Activated CD4-positive, alpha-beta T cell treated with anti-CD3 and anti-CD28 coated beads for 36 hours (primary cell): ENCODE measurements around the gene RASA2. TPM values are rescaled to one million over a fixed set of nuclear protein-coding genes. Genes with fewer than 3 reads are reported as not detected.
"Not testable (repeated sequence)": the region's sequence is repeated elsewhere in the genome, so short reads cannot be mapped to it uniquely, and the experiment has no call there.

Experiments
- ATAC-seq: fragments of 200-7000 bp; cut with Tn5 transposase; one replicate; pipeline ENCODE4 v1.10.0; 2021; ENCODE audit warnings: mild to moderate bottlenecking, moderate library complexity
- CTCF ChIA-PET: fragments of 350-600 bp; sonication (Branson Sonifier 250); formaldehyde crosslinking; loops from one replicate; lab custom pipeline; 2021; ENCODE audit warnings: antibody characterized with exemption; lab: Charles Lee
- POLR2A ChIA-PET: fragments of 350-600 bp; sonication (Branson Sonifier 250); formaldehyde crosslinking; loops from one replicate; lab custom pipeline; 2021; ENCODE audit warnings: antibody characterized with exemption, inconsistent platforms; lab: Charles Lee
- DNase-seq: peaks from one replicate; pipeline ENCODE4 v3.0.0-alpha.2; 2020
- H3K27ac Mint-ChIP-seq: one replicate; pipeline ENCODE4 v1.8.0; 2021; ENCODE audit warnings: mixed read lengths
- H3K27me3 Mint-ChIP-seq: one replicate; pipeline ENCODE4 v1.8.0; 2021; ENCODE audit warnings: mixed read lengths
- H3K36me3 Mint-ChIP-seq: one replicate; pipeline ENCODE4 v1.8.0; 2021; ENCODE audit warnings: low read depth, mixed read lengths
- H3K4me1 Mint-ChIP-seq: one replicate; pipeline ENCODE4 v1.8.0; 2021; ENCODE audit warnings: mixed read lengths
- H3K4me3 Mint-ChIP-seq: one replicate; pipeline ENCODE4 v1.8.0; 2021; ENCODE audit warnings: mild to moderate bottlenecking, moderate library complexity, mixed read lengths
- H3K9me3 Mint-ChIP-seq: one replicate; pipeline ENCODE4 v1.8.0; 2021; ENCODE audit warnings: low read depth, mixed read lengths
- intact Hi-C, 2 experiments: fragments of 100-400 bp; cut with DNase I in 1 of 2; cut with micrococcal nuclease in 1 of 2; formaldehyde crosslinking; loops; one replicate each; pipeline versions ENCODE4 v1.14.2 to v1.15.1; 2022 to 2024; cut with DNase I, micrococcal nuclease
- total RNA-seq, 2 experiments: library from RNA; stranded (reverse); gene quantifications; one replicate each; pipeline ENCODE4 v1.2.3, GENCODE V29; 2021

RASA2 gene
- total RNA-seq, 2 experiments from 2014 or later, result 30.8 to 32.0 TPM

DNA sequence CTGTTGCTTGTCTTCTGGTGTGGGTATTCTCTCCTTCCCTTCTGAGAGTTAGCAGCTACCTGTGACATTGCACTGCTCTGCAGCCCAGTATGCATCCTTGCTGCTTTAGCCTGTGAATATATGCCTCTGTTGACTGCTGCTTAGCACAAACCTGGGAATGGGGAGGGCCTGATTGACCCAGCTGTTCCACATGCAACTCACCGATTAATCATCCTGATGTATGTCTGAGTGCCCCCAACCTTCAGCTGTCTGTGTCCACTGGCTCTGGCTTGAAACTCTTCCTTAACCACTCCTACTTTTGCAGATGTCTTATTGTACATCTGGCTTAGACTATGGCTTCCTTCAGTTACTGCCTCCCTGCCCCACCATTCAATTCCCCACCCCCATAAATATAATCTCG, 119.1 kb downstream of the RASA2 start:
- Mint-ChIP-seq H3K4me3 (no peak overlapping the region), H3K27me3 (no peaks in the 10 kb centered on the region), H3K27ac (no peak overlapping the region), H3K36me3 (peaks cover 36% of the 10 kb centered on the region), H3K4me1 (peaks cover 3% of the 10 kb centered on the region), H3K9me3 (peaks cover 4% of the 10 kb centered on the region)
- intact Hi-C loops, result no loop called here
- ChIA-PET CTCF (interaction anchor here (0.5 to 1.5 kb wide), 5 partner anchors 8 to 139 kb away, joined by 3 to 4 read pairs (median 3); no protein-coding TSS in a partner anchor), POLR2A (interaction anchor here (0.6 kb wide), 1 partner anchor 10 kb away, joined by 3 read pairs; no protein-coding TSS in a partner anchor)
- no peak for DNase-seq
- no peak for ATAC-seq

DNA sequence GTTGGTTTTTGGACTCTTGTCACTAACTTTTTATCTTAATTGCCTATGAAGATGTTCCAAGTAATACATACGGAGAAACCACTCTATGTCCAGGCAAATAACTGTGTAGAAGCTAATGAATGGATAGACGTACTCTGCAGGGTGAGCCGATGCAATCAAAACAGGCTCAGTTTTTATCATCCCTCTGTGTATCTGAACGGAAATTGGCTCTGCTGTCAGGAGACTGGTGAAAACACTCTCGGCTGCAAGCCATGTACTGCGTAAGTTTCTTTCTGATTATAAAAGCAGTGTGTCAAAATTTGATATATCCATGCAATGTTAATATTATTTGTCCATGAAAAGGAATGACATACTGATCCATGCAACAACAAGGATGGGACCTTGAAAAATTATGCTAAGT, 121.6 kb downstream of the RASA2 start:
- Mint-ChIP-seq H3K4me1 (peaks cover 3% of the 10 kb centered on the region), H3K9me3 (no peaks in the 10 kb centered on the region), H3K27me3 (no peaks in the 10 kb centered on the region), H3K27ac (no peak overlapping the region), H3K36me3 (peaks cover 31% of the 10 kb centered on the region), H3K4me3 (no peak overlapping the region)
- no peak for ATAC-seq
- no peak for DNase-seq
- intact Hi-C loops, result no loop called here
- POLR2A ChIA-PET, result no interaction called here
- CTCF ChIA-PET, result interaction anchor here (1.5 kb wide), 1 partner anchor 47 kb away, joined by 4 read pairs; no protein-coding TSS in a partner anchor

DNA sequence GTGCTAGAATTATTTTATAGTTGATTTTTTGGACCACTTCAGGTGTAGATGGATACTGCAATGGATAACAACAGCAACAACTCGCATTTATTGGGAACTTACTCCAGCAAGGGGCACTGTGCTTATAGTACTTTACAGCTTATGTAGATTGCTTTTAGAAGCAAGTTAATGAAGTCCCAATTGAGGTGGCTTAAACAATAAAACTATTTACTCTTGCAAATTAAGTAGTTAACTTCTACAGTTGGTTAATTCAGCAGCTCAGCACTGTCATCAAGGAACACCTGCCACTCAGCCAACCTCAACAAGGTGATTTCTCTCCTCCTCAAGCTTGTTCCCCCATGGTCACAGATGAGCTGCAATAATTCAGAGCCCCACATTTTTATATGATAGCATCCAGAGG, 124.1 kb downstream of the RASA2 start:
- intact Hi-C loops, result no loop called here
- H3K4me3 Mint-ChIP-seq, result no peak overlapping the region
- no peaks in the 10 kb centered on the region for H3K9me3 Mint-ChIP-seq
- ATAC-seq (no peak), DNase-seq (no peak)
- H3K27me3 Mint-ChIP-seq, result no peaks in the 10 kb centered on the region
- ChIA-PET CTCF (interaction anchor here (0.6 to 1.8 kb wide), 7 partner anchors 9 to 851 kb away, joined by 3 to 6 read pairs (median 3); no protein-coding TSS in a partner anchor), POLR2A (interaction anchor here (1.1 kb wide), 1 partner anchor 11 kb away, joined by 3 read pairs; no protein-coding TSS in a partner anchor)
- H3K27ac Mint-ChIP-seq, result no peak overlapping the region
- no peaks in the 10 kb centered on the region for H3K4me1 Mint-ChIP-seq
- peaks cover 27% of the 10 kb centered on the region for H3K36me3 Mint-ChIP-seq

DNA sequence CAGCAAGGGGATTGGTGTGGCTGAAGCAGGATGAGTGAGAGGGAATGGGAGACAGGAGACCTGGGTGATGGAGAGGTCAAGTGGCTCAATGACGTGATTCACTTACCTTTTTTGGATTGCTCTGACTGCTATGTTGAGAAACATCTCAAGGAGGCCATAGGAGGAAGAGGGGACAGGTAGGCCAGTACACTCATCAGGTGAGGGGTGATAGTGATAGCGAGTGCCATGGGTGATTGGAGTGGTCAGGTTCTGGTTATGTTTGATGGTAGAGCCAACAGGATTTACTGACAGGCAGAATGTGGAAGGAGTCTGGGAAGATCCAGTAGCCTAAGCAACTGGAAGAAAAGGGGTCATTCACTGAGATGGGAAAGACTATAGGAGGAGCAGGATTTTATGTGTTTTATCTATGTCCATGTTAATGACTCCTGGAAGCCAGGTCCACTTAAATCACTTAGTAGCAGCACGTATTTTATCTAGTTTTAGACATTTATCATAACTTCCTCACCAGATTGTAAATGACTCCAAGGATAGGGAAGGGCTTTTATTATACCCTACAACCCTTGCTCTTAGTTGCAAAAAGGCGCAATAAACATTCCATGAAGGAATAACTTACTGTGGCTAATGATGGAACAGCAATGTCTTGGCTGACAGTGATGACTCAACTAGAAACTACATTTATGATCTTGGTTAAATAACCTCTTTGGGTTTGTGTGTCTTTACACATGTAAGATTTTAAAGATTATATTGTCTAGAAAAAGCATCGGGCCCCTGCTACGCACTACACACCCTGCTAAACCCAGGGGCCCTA, 131.5 kb downstream of the RASA2 start:
- no peaks in the 10 kb centered on the region for H3K4me1 Mint-ChIP-seq
- DNase-seq (no peak), ATAC-seq (no peak)
- H3K4me3 Mint-ChIP-seq, result no peak overlapping the region
- no peaks in the 10 kb centered on the region for H3K27me3 Mint-ChIP-seq
- CTCF ChIA-PET, result interaction anchor here (0.7 kb wide), 1 partner anchor 26 kb away, joined by 3 read pairs; no protein-coding TSS in a partner anchor
- POLR2A ChIA-PET, result no interaction called here
- H3K27ac Mint-ChIP-seq, result no peak overlapping the region
- peaks cover 8% of the 10 kb centered on the region for H3K36me3 Mint-ChIP-seq
- intact Hi-C loops, result no loop called here
- no peaks in the 10 kb centered on the region for H3K9me3 Mint-ChIP-seq

DNA sequence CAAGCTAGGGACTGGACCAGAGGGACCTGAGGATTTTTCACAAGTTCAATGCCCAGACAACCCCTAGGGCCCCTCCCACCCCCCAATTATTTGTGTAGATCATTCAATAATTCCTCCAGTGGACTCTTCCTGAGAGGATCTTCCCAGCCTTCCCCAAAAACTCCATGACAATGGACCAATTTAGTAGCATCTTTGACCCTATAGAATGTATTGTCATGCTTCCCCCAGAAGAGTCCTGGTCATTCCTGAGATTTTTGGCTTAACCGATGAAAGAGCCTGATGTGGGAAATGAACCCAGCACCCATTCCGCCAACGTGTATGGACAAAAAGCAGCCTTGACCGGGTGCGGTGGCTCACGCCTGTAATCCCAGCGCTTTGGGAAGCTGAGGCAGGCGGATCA, 132.1 kb downstream of the RASA2 start:
- H3K27me3 Mint-ChIP-seq, result no peaks in the 10 kb centered on the region
- intact Hi-C loops, result no loop called here
- peaks cover 8% of the 10 kb centered on the region for H3K36me3 Mint-ChIP-seq
- POLR2A ChIA-PET, result no interaction called here
- CTCF ChIA-PET, result no interaction called here
- no peak overlapping the region for H3K27ac Mint-ChIP-seq
- DNase-seq (no peak), ATAC-seq (no peak)
- H3K9me3 Mint-ChIP-seq, result no peaks in the 10 kb centered on the region
- H3K4me3 Mint-ChIP-seq, result no peak overlapping the region
- H3K4me1 Mint-ChIP-seq, result no peaks in the 10 kb centered on the region

DNA sequence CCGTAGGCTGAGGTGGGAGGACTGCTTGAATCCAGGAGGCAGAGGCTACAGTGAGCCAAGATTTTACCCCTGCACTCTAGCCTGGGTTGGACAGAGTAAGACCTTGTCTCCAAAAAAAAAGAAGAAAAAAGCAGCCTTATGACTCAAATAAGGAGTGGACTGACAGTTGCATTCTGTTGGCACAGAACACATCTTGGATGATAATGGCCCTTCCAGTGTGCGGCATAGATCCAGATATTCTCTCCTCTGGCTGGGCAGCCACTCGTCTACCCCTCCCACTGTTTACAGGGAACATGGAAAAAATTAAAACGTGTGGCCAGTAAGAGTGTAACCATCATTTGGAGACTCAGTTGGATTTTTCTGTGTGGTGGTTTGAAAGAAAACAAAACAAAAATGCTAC, 132.6 kb downstream of the RASA2 start:
- intact Hi-C loops, result no loop called here
- ATAC-seq (no peak), DNase-seq (no peak)
- POLR2A ChIA-PET, result no interaction called here
- H3K36me3 Mint-ChIP-seq, result peaks cover 6% of the 10 kb centered on the region
- no peaks in the 10 kb centered on the region for H3K4me1 Mint-ChIP-seq
- H3K4me3 Mint-ChIP-seq, result no peak overlapping the region
- no peaks in the 10 kb centered on the region for H3K27me3 Mint-ChIP-seq
- CTCF ChIA-PET, result no interaction called here
- no peaks in the 10 kb centered on the region for H3K9me3 Mint-ChIP-seq
- no peak overlapping the region for H3K27ac Mint-ChIP-seq

DNA sequence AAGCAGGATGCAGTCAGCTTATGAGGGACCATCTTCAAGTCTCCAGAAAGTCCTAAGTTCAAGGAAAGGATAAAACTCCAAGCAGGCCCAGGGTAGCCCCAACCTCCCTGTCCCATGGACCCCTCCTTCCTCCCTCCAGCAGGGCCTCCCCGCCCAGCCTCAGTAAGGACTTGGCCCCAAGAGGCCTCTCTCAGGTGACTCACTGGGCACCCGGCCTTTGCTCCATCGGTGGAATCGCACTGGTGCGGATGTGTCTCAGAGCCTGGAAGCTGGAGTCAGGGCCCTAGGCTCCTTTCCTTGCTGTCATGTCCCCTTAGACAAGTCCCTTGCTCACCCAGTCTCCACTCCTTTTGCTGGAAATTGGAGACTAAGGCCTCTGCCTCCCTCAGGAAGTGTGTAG, 136.9 kb downstream of the RASA2 start:
- Mint-ChIP-seq H3K9me3 (peaks cover 4% of the 10 kb centered on the region), H3K4me3 (no peak overlapping the region), H3K27me3 (no peaks in the 10 kb centered on the region), H3K36me3 (no peaks in the 10 kb centered on the region), H3K4me1 (no peaks in the 10 kb centered on the region), H3K27ac (no peak overlapping the region)
- DNase-seq (no peak), ATAC-seq (no peak)
- intact Hi-C loops, result no loop called here
- ChIA-PET CTCF (interaction anchor here (0.7 kb wide), 1 partner anchor 27 kb away, joined by 3 read pairs; no protein-coding TSS in a partner anchor), POLR2A (no interaction called here)

DNA sequence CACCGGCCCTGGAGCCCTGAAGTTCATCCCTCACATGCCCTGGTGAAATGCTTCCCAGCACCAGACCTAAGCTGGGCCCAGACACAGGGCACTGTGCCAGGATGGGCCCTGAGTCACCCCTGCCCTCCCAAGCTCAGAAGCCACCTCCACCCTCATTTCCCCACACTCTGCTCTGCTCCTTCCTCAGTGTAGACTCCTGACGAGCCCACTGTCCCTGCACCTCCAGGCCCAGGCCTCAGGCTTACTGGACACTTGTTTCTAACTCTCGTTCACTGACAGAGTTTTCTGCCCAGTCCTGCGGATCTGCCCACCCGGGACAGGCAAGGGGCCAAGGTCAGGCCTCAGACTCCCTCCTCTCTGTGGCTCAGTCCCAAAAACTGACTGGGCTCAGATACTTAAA, 138.7 kb downstream of the RASA2 start:
- no peaks in the 10 kb centered on the region for H3K36me3 Mint-ChIP-seq
- no peak overlapping the region for H3K27ac Mint-ChIP-seq
- H3K4me1 Mint-ChIP-seq, result no peaks in the 10 kb centered on the region
- POLR2A ChIA-PET, result no interaction called here
- H3K4me3 Mint-ChIP-seq, result no peak overlapping the region
- DNase-seq, result no peak
- H3K9me3 Mint-ChIP-seq, result peaks cover 8% of the 10 kb centered on the region
- no peaks in the 10 kb centered on the region for H3K27me3 Mint-ChIP-seq
- CTCF ChIA-PET, result no interaction called here
- intact Hi-C loops, result no loop called here
- no peak for ATAC-seq

DNA sequence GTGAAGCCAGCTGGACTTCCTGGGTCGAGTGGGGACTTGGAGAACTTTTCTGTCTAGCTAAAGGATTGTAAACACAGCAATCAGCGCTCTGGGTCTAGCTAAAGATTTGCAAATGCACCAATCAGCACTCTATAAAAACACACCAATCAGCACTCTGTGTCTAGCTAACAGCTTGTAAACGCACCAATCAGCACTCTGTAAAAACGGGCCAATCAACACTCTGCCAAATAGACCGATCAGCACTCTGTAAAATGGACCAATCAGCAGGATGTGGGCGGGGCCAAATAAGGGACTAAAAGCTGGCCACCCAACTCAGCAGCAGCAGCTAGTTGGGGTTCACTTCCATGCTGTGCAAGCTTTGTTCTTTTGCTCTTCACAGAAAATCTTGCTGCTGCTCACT, 141.5 kb downstream of the RASA2 start:
- intact Hi-C loops, result not testable (repeated sequence)

DNA sequence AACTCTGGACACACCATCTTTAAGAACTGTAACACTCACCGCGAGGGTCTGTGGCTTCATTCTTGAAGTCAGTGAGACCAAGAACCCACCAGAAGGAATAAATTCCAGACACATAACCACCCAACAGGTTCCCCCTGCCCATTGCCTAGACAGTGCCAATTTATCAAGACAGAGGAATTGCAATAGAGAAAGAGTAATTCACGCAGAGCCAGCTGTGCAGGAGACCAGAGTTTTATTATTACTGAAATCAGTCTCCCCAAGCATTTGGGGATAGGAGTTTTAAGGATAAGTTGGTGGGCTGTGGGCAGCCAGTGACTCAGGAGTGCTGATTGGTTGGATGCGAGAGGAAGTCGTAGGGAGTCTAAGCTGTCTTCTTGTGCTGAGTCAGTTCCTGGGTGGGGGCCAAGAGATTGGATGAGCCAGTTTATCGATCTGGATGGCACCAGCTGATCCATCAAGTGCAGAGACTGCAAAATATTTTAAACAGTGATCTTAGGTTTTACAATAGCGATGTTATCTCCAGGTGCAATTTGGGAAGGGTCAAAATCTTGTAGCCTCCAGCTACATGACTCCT, 142.1 kb downstream of the RASA2 start:
- intact Hi-C loops, H3K4me1 Mint-ChIP-seq, H3K4me3 Mint-ChIP-seq, ATAC-seq, H3K36me3 Mint-ChIP-seq, DNase-seq, H3K27ac Mint-ChIP-seq, H3K9me3 Mint-ChIP-seq, POLR2A ChIA-PET, H3K27me3 Mint-ChIP-seq: not testable (repeated sequence)
- CTCF ChIA-PET, result interaction anchor here (0.6 to 2.2 kb wide), 5 partner anchors 16 to 260 kb away, joined by 3 to 7 read pairs (median 4); partner anchors contain the start of gene ZBTB38

More for the DNA sequence above, 141.5 kb downstream of the RASA2 start:
- ATAC-seq, H3K4me1 Mint-ChIP-seq, POLR2A ChIA-PET, H3K36me3 Mint-ChIP-seq, H3K4me3 Mint-ChIP-seq, H3K27ac Mint-ChIP-seq, DNase-seq, H3K27me3 Mint-ChIP-seq, H3K9me3 Mint-ChIP-seq: not testable (repeated sequence)
- CTCF ChIA-PET, result interaction anchor here (0.6 to 2.2 kb wide), 4 partner anchors 16 to 260 kb away, joined by 3 to 7 read pairs (median 4); partner anchors contain the start of gene ZBTB38

DNA sequence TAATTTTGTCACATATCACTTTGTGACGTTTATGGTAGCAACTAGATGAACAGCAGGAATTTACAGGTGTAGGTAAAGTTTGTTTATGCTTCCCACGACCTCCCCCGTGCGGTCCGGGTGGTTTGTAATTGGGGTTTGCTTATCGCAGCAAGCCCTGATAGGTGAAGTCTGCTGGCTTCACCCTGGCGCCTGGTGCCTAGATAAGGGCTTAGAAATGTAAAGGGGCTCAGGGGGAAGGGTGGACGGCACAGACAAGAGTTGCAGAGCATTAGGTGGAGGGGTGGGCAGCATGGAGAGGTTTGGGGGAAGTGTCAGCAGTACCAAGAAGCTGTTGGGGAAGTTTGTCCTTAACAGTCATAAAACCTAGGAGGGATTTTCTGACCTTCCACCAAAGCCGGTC, 143.1 kb downstream of the RASA2 start:
- Mint-ChIP-seq H3K9me3 (peaks cover 8% of the 10 kb centered on the region), H3K4me3 (no peak overlapping the region), H3K36me3 (no peaks in the 10 kb centered on the region), H3K4me1 (no peaks in the 10 kb centered on the region), H3K27me3 (no peaks in the 10 kb centered on the region), H3K27ac (no peak overlapping the region)
- ATAC-seq (no peak), DNase-seq (no peak)
- ChIA-PET CTCF (interaction anchor here (1.2 to 2.2 kb wide), 2 partner anchors 15 to 30 kb away, joined by 4 to 7 read pairs; no protein-coding TSS in a partner anchor), POLR2A (no interaction called here)
- intact Hi-C loops, result no loop called here
